Lower lobe of right lung (tissue), 2 donors: ENCODE measurements around the gene PINLYP. TPM values are rescaled to one million over a fixed set of nuclear protein-coding genes. Genes with fewer than 3 reads are reported as not detected.
"Not testable (repeated sequence)": the region's sequence is repeated elsewhere in the genome, so short reads cannot be mapped to it uniquely, and the experiment has no call there.

Experiments
- ATAC-seq, 2 donors: fragments of 200-7000 bp; cut with Tn5 transposase; one replicate each; pipeline ENCODE4 v1.9.1; 2020 to 2022; ENCODE audit warnings: mild to moderate bottlenecking in 2 of 2, moderate library complexity in 2 of 2
- DNase-seq: peaks from one replicate; pipeline ENCODE4 v3.0.0-alpha.2; 2020
- H3K27ac ChIP-seq: fragments of 200-600 bp; one replicate; pipeline ENCODE4 v1.8.0; 2022
- H3K27me3 ChIP-seq: fragments of 200-600 bp; one replicate; pipeline ENCODE4 v1.8.0; 2022; ENCODE audit warnings: low read depth
- H3K36me3 ChIP-seq: fragments of 200-600 bp; one replicate; pipeline ENCODE4 v1.8.0; 2022; ENCODE audit warnings: mild to moderate bottlenecking
- H3K4me1 ChIP-seq: fragments of 200-600 bp; one replicate; pipeline ENCODE4 v1.8.0; 2022
- H3K4me3 ChIP-seq: fragments of 200-600 bp; one replicate; pipeline ENCODE4 v1.8.0; 2022; ENCODE audit warnings: mild to moderate bottlenecking
- H3K9me3 ChIP-seq: fragments of 200-600 bp; one replicate; pipeline ENCODE4 v1.8.0; 2022
- CTCF ChIP-seq: fragments of 200-600 bp; IDR thresholded peaks from one replicate; pipeline ENCODE4 v1.8.0; 2022; ENCODE audit warnings: antibody characterized with exemption, mild to moderate bottlenecking
- intact Hi-C: fragments of 100-400 bp; cut with DNase I; formaldehyde crosslinking; loops from one replicate; pipeline ENCODE4 v1.11.0; 2022
- total RNA-seq: library from RNA; stranded (reverse); fragmentation: NEBNext Ultra II Directional; extraction: Animal tissue kit (Norgen Biotek cat#: 25700); gene quantifications from one replicate; pipeline ENCODE4 v1.2.1, GENCODE V29; 2021
- donor health status: DM: no; HTN: yes; CAD: no; lungs with severe emphysema.

Gene PINLYP
- total RNA-seq, 1 donor from 2014 or later, result 5.8 TPM

DNA sequence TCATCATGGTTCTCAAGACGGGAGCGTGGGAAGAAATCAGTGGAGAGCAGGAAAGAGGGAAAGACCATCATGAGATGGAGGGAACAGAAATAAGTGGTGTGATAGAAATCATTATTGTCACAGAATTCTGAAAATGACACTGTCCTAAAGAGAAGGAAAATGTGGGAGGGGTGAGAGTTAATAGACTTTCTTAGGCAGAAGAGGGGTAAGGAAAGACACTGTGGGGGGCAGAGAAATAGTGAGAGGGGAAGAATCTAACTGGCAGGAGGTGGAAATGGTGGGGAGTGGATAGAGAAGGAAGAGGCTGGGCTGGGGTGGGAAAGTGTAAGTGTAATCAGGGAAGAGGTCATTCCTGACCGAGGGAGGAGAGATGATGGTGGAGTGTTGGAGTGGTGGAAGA is 3.2 kb downstream of the PINLYP start:
- no peak for DNase-seq
- Histone ChIP-seq H3K4me3 (no peak overlapping the region), H3K36me3 (no peaks in the 10 kb centered on the region), H3K27me3 (no peaks in the 10 kb centered on the region), H3K9me3 (no peaks in the 10 kb centered on the region), H3K4me1 (peaks cover 29% of the 10 kb centered on the region), H3K27ac (no peak overlapping the region)
- no peak for ATAC-seq
- intact Hi-C loops, result no loop called here
- no peak for TF ChIP-seq CTCF

DNA sequence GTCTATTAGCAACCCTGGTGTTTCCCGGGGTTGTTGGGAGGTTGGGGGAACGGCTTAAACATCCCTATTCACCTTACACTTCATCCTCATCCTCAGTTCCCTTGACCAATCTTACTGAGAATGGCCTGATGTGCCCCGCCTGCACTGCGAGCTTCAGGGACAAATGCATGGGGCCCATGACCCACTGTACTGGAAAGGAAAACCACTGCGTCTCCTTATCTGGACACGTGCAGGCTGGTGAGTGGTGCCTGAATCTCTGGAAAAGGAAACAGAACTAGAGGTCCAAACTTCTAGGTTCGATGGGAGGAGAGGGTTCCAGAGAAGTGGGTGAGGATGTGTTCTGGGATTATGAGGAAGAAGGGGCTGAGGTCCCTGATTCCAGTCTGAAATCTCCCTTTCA is 5.9 kb downstream of the PINLYP start:
- Histone ChIP-seq H3K27me3 (no peaks in the 10 kb centered on the region), H3K36me3 (no peaks in the 10 kb centered on the region), H3K27ac (peak overlapping the region; percentile 67), H3K4me3 (peak overlapping the region; percentile 53), H3K9me3 (no peaks in the 10 kb centered on the region), H3K4me1 (peaks cover 14% of the 10 kb centered on the region)
- no peak for ATAC-seq
- intact Hi-C loops, result no loop called here
- no peak for TF ChIP-seq CTCF
- DNase-seq, result no peak

- no peak overlapping the region for H3K4me3 ChIP-seq
- intact Hi-C loops, result no loop called here
- H3K4me1 ChIP-seq, result peaks cover 14% of the 10 kb centered on the region
- H3K9me3 ChIP-seq, result no peaks in the 10 kb centered on the region
- H3K36me3 ChIP-seq, result no peaks in the 10 kb centered on the region
- H3K27me3 ChIP-seq, result no peaks in the 10 kb centered on the region
- TF ChIP-seq CTCF, result no peak
- DNase-seq, result no peak
- H3K27ac ChIP-seq, result no peak overlapping the region
- no peak for ATAC-seq
Measured at GRCh38 chr19:43582495-43582894, 6.9 kb downstream of the PINLYP start.

DNA sequence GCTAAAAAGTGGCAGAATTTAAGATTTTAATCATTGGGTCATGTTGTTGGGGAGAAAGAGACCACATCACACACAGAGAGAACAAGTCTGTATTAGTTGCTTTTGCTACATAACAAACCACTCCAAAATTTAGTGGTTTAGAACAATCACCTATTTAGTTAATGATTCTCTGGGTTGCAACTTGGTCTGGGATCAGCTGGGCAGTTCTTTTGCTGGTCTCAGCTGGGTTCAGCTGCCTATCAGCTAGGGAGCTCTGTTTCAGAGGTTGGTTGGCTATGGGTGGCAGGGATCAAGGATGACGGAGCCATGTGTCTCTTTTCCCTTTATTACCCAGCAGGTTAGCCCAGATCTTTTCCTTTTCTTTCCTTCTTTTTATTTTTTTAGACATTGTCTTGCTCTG is 8.9 kb downstream of the PINLYP start:
- ATAC-seq (no peak), DNase-seq (no peak)
- Histone ChIP-seq H3K4me3 (no peak overlapping the region), H3K36me3 (peaks cover 7% of the 10 kb centered on the region), H3K9me3 (no peaks in the 10 kb centered on the region), H3K27ac (no peak overlapping the region), H3K4me1 (peaks cover 14% of the 10 kb centered on the region), H3K27me3 (no peaks in the 10 kb centered on the region)
- no peak for TF ChIP-seq CTCF
- intact Hi-C loops, result no loop called here

DNA sequence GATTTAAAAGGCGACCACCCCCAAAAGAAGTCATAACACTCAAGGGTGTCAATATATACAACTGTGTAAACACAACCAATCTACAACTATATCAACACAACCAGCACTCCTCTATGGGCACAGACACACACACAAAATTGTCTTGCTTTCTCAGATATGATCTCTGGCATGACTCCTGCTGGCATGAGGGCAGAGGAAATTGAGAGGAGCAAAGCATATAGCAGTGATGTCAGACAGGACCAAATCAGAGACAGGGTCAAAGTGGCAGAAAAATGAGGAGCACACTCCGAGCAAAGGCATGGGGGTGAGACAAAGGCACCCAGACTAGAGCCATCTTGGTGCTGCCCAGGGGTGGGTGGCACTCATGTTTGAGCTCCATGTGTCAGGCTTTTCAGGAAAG is 10.7 kb downstream of the PINLYP start:
- peaks cover 2% of the 10 kb centered on the region for H3K4me1 ChIP-seq
- peaks cover 21% of the 10 kb centered on the region for H3K36me3 ChIP-seq
- DNase-seq (no peak), ATAC-seq (no peak)
- no peaks in the 10 kb centered on the region for H3K9me3 ChIP-seq
- TF ChIP-seq CTCF, result no peak
- intact Hi-C loops, result no loop called here
- no peak overlapping the region for H3K27ac ChIP-seq
- H3K4me3 ChIP-seq, result no peak overlapping the region
- H3K27me3 ChIP-seq, result no peaks in the 10 kb centered on the region

DNA sequence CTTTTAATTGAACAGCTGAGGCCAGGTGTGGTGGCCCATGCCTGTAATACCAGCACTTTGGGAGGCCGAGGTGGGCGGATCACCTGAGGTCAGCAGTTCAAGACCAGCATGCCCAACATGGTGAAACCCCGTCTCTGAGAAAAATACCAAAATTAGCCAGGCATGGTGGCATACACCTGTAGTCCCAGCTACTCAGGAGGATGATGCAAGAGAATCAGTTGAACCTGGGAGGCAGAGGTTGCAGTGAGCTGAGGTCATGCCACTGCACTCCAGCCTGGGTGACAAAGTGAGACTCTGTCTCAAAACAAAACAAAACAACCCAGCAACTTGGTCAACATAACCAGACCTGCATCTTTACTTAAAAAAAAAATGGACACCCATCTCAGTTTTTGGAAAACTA is 11.4 kb downstream of the PINLYP start:
- peaks cover 27% of the 10 kb centered on the region for H3K36me3 ChIP-seq
- ATAC-seq, intact Hi-C loops, H3K27me3 ChIP-seq, H3K9me3 ChIP-seq, H3K27ac ChIP-seq, H3K4me3 ChIP-seq, H3K4me1 ChIP-seq, DNase-seq: not testable (repeated sequence)
